PC-9 (cell line): ENCODE results near the gene LARGE1.

ENCODE experiments used
- CTCF ChIP-seq: fragments of 200-600 bp; sonication (generic); conservative IDR thresholded peaks from 2 replicates; pipeline ENCODE4 v1.6.1; 2017; ENCODE audit warnings: mixed run types, antibody characterized with exemption, mild to moderate bottlenecking, moderate library complexity
- EZH2 ChIP-seq: fragments of 200-600 bp; sonication (generic); IDR thresholded peaks from 2 replicates; pipeline ENCODE4 v1.8.0; 2017; ENCODE audit warnings: antibody characterized with exemption, low read depth

DNA sequence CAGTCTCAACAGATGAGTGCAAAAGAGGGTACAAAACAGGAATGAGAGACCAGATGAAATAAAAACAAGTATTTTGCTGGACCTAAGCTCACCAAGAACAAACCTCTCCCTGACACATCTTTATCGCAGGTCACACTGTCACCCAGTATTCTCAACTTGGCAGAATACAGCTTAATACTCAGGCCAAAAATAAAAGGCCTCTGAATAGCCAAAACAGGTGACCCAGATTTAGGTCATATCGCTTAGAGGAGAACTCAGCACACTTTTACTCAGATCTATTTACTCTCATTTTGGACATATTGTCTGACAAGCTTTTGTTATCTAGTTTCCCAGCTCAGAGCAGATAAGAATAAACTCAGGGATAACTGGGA is 645.2 kb downstream of the LARGE1 start:
- TF ChIP-seq CTCF (no peak), EZH2 (no peak)
